Stimulated activated memory B cell treated with anti-CD40 and anti-IgM and Interleukin-4, amounts not matched to agents 10 μg/mL and 1 μg/mL and 100 μg/mL, for 72 hours (primary cell): Measurements from ENCODE around the gene SKA3.
"Not testable (repeated sequence)": the region's sequence is repeated elsewhere in the genome, so short reads cannot be mapped to it uniquely, and the experiment has no call there.

Experiments
- ATAC-seq: fragments of 150-1000 bp; cut with Tn5 transposase; 2 replicates; pipeline ENCODE4 v1.10.0; 2021
- H3K27ac Mint-ChIP-seq: one replicate; pipeline ENCODE4 v1.8.0; 2022; ENCODE audit warnings: mild to moderate bottlenecking, mixed read lengths
- H3K27me3 Mint-ChIP-seq: one replicate; pipeline ENCODE4 v1.8.0; 2022; ENCODE audit warnings: mixed read lengths
- H3K36me3 Mint-ChIP-seq: one replicate; pipeline ENCODE4 v1.8.0; 2022; ENCODE audit warnings: mixed read lengths
- H3K4me1 Mint-ChIP-seq: one replicate; pipeline ENCODE4 v1.8.0; 2022; ENCODE audit warnings: mixed read lengths
- H3K4me3 Mint-ChIP-seq: one replicate; pipeline ENCODE4 v1.8.0; 2022; ENCODE audit warnings: mild to moderate bottlenecking, moderate library complexity, mixed read lengths
- H3K9me3 Mint-ChIP-seq: one replicate; pipeline ENCODE4 v1.8.0; 2022; ENCODE audit warnings: mixed read lengths

The SKA3 gene

DNA sequence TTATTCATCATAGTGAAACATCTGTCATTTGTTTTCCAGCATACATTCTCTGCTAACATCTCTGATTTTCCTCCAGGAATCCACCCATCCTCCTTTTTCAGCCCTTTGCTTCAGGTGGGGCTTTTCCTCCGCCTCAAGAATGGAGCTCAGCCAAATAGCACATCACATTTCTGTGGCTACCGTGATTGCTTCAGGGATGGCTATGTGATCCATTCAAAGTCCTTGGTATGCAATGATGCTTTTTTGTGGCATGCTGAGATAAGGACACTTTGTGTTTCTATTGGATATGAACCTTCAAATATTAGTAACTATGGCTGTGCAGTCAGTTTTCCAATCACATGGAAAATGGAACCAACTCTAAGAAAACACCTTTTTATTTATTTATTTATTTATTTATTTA, 18.4 kb upstream of the SKA3 start:
- H3K27me3 Mint-ChIP-seq: peaks cover 17% of the 10 kb centered on the region
- ATAC-seq, H3K4me3 Mint-ChIP-seq, H3K36me3 Mint-ChIP-seq, H3K9me3 Mint-ChIP-seq, H3K27ac Mint-ChIP-seq, H3K4me1 Mint-ChIP-seq: not testable (repeated sequence)

DNA sequence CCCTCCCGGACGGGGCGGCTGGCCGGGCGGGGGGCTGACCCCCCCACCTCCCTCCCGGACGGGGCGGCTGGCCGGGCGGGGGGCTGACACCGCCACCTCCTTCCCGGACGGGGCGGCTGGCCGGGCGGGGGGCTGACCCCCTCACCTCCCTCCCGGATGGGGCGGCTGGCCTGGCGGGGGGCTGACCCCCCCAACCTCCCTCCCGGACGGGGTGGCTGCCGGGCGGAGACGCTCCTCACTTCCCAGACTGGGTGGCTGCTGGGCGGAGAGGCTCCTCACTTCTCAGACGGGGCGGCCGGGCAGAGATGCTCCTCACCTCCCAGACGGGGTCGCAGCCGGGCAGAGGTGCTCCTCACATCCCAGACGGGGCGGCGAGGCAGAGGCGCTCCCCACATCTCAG, 10.1 kb upstream of the SKA3 start:
- not testable (repeated sequence) for H3K36me3 Mint-ChIP-seq, H3K9me3 Mint-ChIP-seq, H3K27me3 Mint-ChIP-seq, H3K4me3 Mint-ChIP-seq, ATAC-seq, H3K27ac Mint-ChIP-seq, H3K4me1 Mint-ChIP-seq

DNA sequence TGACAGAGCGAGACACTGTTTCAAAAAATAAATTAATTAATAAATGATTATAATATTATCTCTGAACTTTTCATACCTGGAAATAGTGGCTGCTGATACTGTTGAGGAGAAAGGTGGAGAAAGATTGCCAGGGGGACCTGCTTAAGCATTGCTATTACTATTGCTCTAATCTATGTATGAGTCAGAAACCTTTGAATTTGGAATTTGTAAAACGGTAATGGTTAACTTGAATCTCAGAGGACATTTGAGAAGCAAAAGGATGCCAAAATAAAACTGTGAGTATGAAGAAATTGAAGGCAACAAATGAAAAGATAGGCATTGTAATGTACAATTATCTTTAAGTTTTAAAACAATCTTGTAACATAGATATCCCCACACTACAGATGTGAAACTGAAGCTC, 5.3 kb upstream of the SKA3 start:
- no peak for ATAC-seq
- H3K4me1 Mint-ChIP-seq: peaks cover 15% of the 10 kb centered on the region
- no peaks in the 10 kb centered on the region for H3K9me3 Mint-ChIP-seq
- no peak overlapping the region for H3K4me3 Mint-ChIP-seq
- H3K36me3 Mint-ChIP-seq: peaks cover 11% of the 10 kb centered on the region
- no peaks in the 10 kb centered on the region for H3K27me3 Mint-ChIP-seq
- no peak overlapping the region for H3K27ac Mint-ChIP-seq

DNA sequence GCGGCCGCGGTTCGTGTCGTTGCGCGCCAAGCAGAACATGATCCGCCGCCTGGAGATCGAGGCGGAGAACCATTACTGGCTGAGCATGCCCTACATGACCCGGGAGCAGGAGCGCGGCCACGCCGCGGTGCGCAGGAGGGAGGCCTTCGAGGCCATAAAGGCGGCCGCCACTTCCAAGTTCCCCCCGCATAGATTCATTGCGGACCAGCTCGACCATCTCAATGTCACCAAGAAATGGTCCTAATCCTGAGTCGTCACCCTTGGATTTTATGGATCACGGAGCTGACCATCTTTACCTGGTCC, 581 bp upstream of the SKA3 start:
- H3K4me1 Mint-ChIP-seq: peaks cover 15% of the 10 kb centered on the region
- H3K4me3 Mint-ChIP-seq: peak overlapping the region; percentile 98
- H3K27ac Mint-ChIP-seq: peak overlapping the region; percentile 87
- ATAC-seq: peak; percentile 57
- no peaks in the 10 kb centered on the region for H3K9me3 Mint-ChIP-seq
- peaks cover 5% of the 10 kb centered on the region for H3K36me3 Mint-ChIP-seq
- H3K27me3 Mint-ChIP-seq: no peaks in the 10 kb centered on the region

DNA sequence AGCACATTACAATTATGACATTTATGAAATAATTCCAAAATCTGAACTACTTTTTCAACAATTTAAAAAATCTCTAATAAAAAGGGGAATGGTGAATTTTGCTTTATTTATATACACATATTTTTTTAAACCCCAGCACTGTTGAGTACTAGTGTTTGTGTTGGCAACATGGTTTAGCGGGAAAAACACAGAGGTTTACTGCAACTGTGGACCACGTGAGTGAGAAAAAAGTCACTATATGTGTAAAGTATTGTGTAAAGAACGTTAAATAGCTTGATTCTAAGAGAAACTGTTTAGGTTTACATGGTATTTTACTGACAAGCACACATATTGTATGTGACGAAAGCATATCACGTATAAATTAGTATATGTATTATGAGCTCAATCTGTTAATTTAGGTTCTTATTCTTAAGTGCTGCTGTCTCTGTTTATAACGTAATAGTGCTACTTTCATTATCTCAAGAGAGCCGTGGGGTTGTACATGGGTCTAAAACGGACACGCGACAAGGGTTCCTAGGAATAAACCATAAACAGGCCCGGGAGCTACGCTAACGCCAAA, 617 bp downstream of the SKA3 start:
- H3K27ac Mint-ChIP-seq: peak overlapping the region; percentile 87
- H3K36me3 Mint-ChIP-seq: peaks cover 5% of the 10 kb centered on the region
- H3K4me1 Mint-ChIP-seq: peaks cover 15% of the 10 kb centered on the region
- H3K27me3 Mint-ChIP-seq: no peaks in the 10 kb centered on the region
- no peaks in the 10 kb centered on the region for H3K9me3 Mint-ChIP-seq
- H3K4me3 Mint-ChIP-seq: peak overlapping the region; percentile 98
- ATAC-seq: no peak

DNA sequence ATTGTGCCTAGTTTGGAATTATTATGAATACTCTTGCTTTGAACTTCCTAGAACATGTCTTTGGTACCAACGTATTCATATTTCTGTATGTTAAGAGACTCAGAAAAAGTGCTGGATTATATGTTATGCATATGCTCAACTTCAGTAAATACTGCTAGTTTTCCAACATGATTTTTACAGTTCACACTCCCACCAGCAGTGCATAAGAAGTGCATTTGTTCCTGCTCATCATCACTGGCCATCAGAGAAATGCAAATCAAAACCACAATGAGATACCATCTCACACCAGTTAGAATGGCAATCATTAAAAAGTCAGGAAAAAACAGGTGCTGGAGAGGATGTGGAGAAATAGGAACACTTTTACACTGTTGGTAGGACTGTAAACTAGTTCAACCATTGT, 2.6 kb downstream of the SKA3 start:
- not testable (repeated sequence) for H3K36me3 Mint-ChIP-seq

DNA sequence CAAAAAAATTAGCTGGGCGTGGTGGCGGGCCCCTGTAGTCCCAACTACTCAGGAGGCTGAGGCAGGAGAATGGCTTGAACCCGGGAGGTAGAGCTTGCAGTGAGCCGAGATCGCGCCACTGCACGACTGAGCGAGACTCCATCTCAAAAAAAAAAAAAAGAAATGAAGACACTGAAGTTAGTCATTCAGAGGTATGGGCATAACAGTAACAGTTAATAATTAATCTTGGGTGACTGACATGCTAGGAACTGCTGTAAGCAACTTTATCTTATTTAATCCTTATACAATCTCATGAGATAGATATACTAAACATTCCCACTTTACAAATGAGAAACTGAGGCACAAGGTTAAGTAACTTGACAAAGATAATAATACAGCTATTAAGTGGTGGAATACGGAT, 4.9 kb downstream of the SKA3 start:
- Mint-ChIP-seq H3K36me3 (no peaks in the 10 kb centered on the region), H3K4me1 (no peaks in the 10 kb centered on the region), H3K4me3 (no peak overlapping the region), H3K27ac (no peak overlapping the region), H3K27me3 (no peaks in the 10 kb centered on the region), H3K9me3 (no peaks in the 10 kb centered on the region)
- ATAC-seq: no peak

More for the DNA sequence above, 2.6 kb downstream of the SKA3 start:
- H3K27ac Mint-ChIP-seq, H3K4me3 Mint-ChIP-seq, H3K27me3 Mint-ChIP-seq, H3K9me3 Mint-ChIP-seq, ATAC-seq: not testable (repeated sequence)
- H3K4me1 Mint-ChIP-seq: peaks cover 15% of the 10 kb centered on the region

DNA sequence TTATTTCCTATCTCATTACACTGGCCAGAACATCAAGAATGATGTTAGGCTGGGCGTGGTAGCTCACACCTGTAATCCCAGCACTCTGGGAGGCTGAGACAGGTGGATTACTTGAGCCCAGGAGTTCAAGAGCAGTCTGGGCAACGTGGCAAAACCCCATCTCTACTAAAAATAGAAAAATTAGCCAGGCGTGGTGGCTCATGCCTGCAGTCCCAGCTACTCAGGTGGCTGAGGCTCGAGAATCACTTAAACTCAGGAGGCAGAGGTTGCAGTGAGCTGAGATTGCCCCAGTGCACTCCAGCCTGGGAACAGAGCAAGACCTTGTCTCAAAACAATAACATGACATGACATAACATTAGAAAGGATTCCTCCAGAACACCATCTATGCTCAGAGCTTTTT, 10.7 kb downstream of the SKA3 start:
- not testable (repeated sequence) for H3K36me3 Mint-ChIP-seq, H3K27me3 Mint-ChIP-seq, H3K9me3 Mint-ChIP-seq, ATAC-seq, H3K27ac Mint-ChIP-seq, H3K4me1 Mint-ChIP-seq, H3K4me3 Mint-ChIP-seq

DNA sequence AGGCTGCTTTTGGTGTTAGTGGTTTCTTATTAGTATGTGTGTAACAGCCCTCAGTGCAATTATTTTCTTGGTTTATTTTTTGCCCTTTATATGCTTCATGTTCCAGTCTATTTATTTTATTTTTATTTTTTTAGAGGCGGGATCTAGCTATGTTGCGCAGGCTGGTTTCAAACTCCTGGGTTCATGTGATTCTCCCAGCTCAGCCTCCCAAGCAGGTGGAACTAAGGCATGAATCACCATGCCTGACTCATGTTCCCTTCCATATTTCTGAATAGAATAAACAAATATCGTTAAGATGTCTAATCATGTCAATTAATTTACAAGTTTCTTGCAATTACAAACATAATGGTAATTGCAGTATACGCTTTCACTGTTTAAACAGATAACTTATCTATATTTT, 11.7 kb downstream of the SKA3 start:
- Mint-ChIP-seq H3K27ac (no peak overlapping the region), H3K4me3 (no peak overlapping the region), H3K4me1 (no peaks in the 10 kb centered on the region), H3K9me3 (no peaks in the 10 kb centered on the region), H3K36me3 (no peaks in the 10 kb centered on the region), H3K27me3 (no peaks in the 10 kb centered on the region)
- ATAC-seq: no peak

DNA sequence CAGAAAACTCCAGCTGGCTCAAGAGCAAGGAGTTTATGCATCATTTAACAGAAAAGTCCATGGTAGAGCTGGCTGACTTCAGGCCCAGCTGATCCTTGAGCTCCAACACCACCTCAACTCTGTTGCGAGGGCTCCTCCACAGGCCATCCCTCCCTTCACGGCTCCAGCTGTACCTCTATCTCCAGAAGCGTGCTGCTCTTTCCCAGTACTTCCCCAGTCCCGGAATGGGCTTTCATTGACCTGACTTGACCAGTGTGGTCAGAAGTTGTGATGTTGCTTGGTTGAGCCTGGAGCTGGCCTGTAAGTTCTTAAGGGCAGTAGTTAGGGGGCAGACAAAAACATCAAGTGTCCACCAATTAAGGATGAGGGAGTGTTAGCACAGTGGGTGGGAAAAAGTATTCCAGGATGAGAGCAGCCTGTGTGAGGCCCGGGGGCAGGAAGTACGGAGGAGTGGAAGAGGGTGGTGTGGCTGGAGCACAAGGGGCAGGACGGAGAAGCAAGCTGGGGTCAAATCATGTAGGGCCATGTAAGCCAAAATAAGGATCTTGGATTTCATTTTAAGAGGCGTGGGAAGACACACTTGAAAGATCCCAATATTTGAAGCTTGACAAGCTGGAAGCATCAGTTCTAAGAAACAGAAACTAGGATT, 24.0 kb downstream of the SKA3 start:
- H3K27ac Mint-ChIP-seq: no peak overlapping the region
- no peaks in the 10 kb centered on the region for H3K4me1 Mint-ChIP-seq
- H3K36me3 Mint-ChIP-seq: peaks cover 8% of the 10 kb centered on the region
- ATAC-seq: no peak
- no peak overlapping the region for H3K4me3 Mint-ChIP-seq
- H3K27me3 Mint-ChIP-seq: no peaks in the 10 kb centered on the region
- H3K9me3 Mint-ChIP-seq: peaks cover 6% of the 10 kb centered on the region

DNA sequence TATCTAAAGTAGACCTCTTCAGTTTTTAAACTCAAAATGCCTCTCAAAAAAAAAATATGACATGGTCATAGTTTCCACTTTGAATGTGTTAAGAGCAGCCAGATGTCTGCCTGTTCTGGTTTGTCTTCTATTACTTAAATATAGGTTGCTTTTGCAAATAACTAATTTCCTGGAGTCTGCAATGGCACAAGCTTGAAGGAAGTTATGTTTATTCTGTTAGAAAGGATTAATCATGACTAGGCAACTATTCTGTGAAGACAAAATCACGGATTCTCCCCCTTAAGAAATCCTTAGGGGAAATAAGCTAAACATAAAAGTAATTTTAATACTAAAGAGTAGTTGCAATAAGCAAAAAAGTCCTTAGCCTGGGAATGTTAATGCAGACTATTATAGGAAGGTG, 26.3 kb downstream of the SKA3 start:
- H3K36me3 Mint-ChIP-seq: peaks cover 12% of the 10 kb centered on the region
- no peak overlapping the region for H3K27ac Mint-ChIP-seq
- H3K4me1 Mint-ChIP-seq: no peaks in the 10 kb centered on the region

DNA sequence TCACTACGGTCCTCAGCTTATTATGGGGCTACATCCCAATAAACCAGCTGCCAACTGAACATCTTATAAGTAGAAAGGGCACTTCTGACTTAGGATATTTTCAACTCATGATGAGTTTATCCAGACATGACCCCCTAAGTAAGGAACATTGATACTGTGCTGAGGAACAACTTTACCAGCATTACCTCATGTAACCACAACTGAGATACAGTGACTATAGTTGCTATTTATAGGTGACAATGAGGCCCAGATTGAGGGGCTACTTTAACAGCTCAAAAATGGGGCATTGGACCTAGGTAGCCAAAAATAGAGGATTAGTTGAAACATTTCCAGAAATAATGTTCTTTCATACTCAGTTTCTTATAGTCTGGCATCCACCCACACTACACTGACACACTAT, 26.8 kb downstream of the SKA3 start:
- no peak for ATAC-seq
- H3K9me3 Mint-ChIP-seq: peaks cover 6% of the 10 kb centered on the region
- no peak overlapping the region for H3K27ac Mint-ChIP-seq
- peaks cover 12% of the 10 kb centered on the region for H3K36me3 Mint-ChIP-seq
- H3K4me3 Mint-ChIP-seq: no peak overlapping the region
- H3K4me1 Mint-ChIP-seq: no peaks in the 10 kb centered on the region
- no peaks in the 10 kb centered on the region for H3K27me3 Mint-ChIP-seq

More for the DNA sequence above, 26.3 kb downstream of the SKA3 start:
- ATAC-seq: no peak
- H3K9me3 Mint-ChIP-seq: peaks cover 6% of the 10 kb centered on the region
- no peak overlapping the region for H3K4me3 Mint-ChIP-seq
- no peaks in the 10 kb centered on the region for H3K27me3 Mint-ChIP-seq

DNA sequence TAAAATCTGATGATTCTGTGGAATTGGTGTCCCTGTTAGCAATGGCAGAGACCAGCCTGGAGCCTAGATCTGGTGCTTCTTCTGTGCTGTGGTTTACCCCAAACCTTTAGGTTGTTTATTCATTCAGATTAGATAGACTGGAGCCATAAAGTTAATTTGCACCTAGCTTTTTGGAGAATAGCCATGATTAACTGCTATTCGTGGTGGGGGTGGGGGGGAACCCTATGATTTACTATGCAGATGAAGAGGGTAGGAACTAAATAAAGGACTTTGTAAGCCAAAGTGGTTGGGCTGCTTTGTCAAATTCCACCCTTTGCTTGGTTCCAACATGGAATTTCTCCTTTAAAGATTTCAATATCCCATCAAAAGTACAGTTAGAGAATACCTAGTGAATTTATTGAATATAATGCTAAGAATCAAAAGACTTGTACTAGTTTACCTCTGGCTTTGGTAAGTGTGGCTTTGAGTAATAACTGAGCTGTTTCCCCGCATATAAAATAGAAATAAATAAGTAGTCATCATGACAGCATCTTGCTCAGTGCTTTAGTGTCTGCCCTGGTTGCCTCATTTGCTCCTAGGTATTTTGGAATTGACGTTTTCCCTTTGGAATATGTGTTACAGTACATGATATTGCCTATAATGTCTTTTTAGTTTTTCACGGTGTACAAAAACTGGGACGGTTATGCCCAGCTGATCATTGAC, 27.6 kb downstream of the SKA3 start:
- peaks cover 6% of the 10 kb centered on the region for H3K9me3 Mint-ChIP-seq
- H3K4me1 Mint-ChIP-seq: peaks cover 3% of the 10 kb centered on the region
- ATAC-seq: no peak
- no peaks in the 10 kb centered on the region for H3K27me3 Mint-ChIP-seq
- H3K36me3 Mint-ChIP-seq: peaks cover 15% of the 10 kb centered on the region
- no peak overlapping the region for H3K4me3 Mint-ChIP-seq
- H3K27ac Mint-ChIP-seq: no peak overlapping the region

DNA sequence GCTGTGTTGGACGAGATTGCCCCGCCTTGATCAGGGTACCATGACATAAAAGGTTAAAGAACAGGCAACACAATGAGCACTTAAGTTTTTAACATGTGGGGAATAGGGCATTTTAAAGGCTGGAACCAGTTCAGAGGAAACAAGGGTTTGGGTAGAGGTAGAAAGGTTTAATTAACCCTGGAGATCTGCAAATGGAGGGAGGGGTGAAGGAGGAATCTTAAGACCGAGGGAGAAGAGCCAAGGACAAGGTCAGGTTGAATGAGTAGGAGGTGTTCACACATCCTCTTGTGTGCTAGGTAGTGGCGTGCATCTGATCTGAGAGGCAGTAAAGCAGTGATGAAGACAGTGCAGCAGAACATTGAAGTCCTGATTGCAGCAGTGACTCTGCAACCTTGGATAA, 28.5 kb downstream of the SKA3 start:
- no peak for ATAC-seq
- Mint-ChIP-seq H3K27ac (no peak overlapping the region), H3K27me3 (no peaks in the 10 kb centered on the region), H3K36me3 (peaks cover 22% of the 10 kb centered on the region), H3K4me1 (peaks cover 11% of the 10 kb centered on the region), H3K4me3 (no peak overlapping the region), H3K9me3 (peaks cover 3% of the 10 kb centered on the region)

DNA sequence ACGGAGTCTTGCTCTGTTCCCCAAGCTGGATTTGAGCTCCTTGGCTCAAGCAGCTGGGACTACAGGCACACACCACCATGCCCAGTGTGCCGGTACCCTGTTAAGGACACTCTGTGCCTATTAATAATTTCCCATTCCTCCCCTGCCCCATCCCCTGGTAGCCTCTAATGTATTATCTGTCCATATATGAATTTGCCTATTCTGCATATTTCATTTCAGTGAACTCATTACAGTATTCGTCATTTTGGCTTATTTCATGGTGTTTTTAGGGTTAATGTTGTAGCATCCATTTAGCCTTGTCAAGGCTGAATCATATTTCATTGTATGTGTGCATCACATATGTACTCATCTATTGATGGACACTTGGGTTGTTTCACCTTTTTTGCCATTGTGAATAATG, 33.6 kb downstream of the SKA3 start:
- Mint-ChIP-seq H3K4me3 (peak overlapping the region; percentile 31), H3K36me3 (peaks cover 28% of the 10 kb centered on the region), H3K4me1 (peaks cover 25% of the 10 kb centered on the region), H3K9me3 (no peaks in the 10 kb centered on the region), H3K27ac (no peak overlapping the region), H3K27me3 (peaks cover 8% of the 10 kb centered on the region)
- no peak for ATAC-seq

DNA sequence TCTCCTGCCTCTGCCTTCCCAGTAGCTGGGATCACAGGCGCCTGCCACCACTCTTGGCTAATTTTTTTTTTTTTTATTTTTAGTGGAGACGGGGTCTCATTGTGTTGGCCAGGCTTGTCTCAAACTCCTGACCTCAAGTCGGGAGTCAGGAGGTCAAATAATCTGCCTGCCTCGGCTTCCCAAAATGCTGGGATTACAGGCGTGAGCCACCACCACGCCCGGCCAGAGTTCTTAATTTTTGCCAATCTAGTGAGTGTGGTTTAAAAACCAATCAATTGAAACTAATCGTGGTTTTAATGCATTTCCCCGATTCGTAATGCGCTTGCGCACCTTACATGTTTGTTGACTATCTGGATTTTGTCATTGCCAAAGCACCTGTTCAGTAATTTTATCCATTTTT, 37.0 kb downstream of the SKA3 start:
- Mint-ChIP-seq H3K36me3 (peaks cover 20% of the 10 kb centered on the region), H3K4me1 (peaks cover 25% of the 10 kb centered on the region), H3K27ac (peak overlapping the region; percentile 92), H3K9me3 (no peaks in the 10 kb centered on the region), H3K27me3 (peaks cover 19% of the 10 kb centered on the region), H3K4me3 (peak overlapping the region; percentile 92)
- no peak for ATAC-seq
